ENCODE results near the gene ORAI3. TPM values are rescaled to one million over a fixed set of nuclear protein-coding genes. Genes with fewer than 3 reads are reported as not detected.

ORAI3 gene
- total and polyA plus RNA-seq, 2 of the 13 experiments (the other 11 are each of a cell fraction or from before 2014, with no cell fraction given): 11.4 to 32.0 TPM

DNA sequence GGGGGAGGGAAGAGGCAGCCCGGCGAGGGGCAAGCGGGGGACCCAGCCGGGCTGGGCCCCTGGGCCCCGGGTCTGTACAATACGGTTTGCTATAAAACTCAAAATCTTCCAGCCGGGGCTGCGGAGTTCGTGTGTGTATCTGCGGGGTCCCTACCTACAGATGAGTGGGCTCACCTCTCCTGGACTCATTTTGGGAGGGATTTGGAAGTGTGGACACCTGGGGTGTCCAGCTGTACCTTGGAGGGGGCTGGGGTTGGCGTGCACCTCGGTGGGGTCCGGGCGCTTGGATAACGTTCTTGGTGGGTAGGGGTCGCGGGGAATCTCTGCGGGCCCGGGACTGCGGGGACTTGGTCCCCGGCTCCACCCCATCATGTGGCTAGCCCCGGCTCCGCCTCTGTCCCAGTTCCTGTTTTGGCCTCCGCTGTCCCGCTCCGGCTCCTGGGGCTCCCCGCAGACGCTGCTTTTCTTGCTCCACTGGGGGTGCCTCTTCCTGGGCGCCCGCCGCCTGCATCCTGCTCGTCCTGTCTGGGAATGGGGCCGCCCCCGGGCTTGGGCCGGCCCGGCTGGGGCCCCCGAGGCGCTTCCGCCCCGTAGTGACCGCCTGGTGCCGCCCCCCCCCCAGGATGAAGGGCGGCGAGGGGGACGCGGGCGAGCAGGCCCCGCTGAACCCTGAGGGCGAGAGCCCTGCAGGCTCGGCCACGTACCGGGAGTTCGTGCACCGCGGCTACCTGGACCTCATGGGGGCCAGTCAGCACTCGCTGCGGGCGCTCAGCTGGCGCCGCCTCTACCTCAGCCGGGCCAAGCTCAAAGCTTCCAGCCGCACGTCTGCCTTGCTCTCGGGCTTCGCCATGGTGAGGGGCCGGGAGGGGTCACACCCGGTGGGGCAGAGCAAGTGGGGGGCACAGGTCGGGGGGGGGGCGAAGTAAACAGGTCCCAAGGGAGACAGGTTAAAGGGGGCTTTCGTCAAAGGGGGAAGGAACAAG lies at the start of gene ORAI3 (continued):
- TF ChIP-seq FOXA3 (CRISPR knock-in tag; IDR thresholded peaks at IDR 0.05): no peak
- 0 out of 2 replicates have a peak, but pooled peaks have one; percentile 12 for TF ChIP-seq SOX13 (IDR thresholded peaks at IDR 0.05)
- no peak for TF ChIP-seq SOX13 (CRISPR knock-in tag; conservative IDR thresholded peaks at IDR 0.05 in 1 of 2, IDR thresholded peaks at IDR 0.05 in 1 of 2)
- TF ChIP-seq, protein P1, sequence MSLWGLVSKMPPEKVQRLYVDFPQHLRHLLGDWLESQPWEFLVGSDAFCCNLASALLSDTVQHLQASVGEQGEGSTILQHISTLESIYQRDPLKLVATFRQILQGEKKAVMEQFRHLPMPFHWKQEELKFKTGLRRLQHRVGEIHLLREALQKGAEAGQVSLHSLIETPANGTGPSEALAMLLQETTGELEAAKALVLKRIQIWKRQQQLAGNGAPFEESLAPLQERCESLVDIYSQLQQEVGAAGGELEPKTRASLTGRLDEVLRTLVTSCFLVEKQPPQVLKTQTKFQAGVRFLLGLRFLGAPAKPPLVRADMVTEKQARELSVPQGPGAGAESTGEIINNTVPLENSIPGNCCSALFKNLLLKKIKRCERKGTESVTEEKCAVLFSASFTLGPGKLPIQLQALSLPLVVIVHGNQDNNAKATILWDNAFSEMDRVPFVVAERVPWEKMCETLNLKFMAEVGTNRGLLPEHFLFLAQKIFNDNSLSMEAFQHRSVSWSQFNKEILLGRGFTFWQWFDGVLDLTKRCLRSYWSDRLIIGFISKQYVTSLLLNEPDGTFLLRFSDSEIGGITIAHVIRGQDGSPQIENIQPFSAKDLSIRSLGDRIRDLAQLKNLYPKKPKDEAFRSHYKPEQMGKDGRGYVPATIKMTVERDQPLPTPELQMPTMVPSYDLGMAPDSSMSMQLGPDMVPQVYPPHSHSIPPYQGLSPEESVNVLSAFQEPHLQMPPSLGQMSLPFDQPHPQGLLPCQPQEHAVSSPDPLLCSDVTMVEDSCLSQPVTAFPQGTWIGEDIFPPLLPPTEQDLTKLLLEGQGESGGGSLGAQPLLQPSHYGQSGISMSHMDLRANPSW (CRISPR knock-in tag; IDR thresholded peaks at IDR 0.05; ENCODE audit: borderline replicate concordance): peak; percentile 78; the same call in 1 of the 2 replicates
- no peak for TF ChIP-seq KDM1A (CRISPR knock-in tag; IDR thresholded peaks at IDR 0.05)
- no peak for TF ChIP-seq NR3C1 (CRISPR knock-in tag; IDR thresholded peaks at IDR 0.05)
- TF ChIP-seq ZBTB1 (CRISPR knock-in tag; IDR thresholded peaks at IDR 0.05; ENCODE audit: borderline replicate concordance): no peak; the same call in 1 of the 2 replicates
- TF ChIP-seq, protein P2, sequence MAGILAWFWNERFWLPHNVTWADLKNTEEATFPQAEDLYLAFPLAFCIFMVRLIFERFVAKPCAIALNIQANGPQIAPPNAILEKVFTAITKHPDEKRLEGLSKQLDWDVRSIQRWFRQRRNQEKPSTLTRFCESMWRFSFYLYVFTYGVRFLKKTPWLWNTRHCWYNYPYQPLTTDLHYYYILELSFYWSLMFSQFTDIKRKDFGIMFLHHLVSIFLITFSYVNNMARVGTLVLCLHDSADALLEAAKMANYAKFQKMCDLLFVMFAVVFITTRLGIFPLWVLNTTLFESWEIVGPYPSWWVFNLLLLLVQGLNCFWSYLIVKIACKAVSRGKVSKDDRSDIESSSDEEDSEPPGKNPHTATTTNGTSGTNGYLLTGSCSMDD (CRISPR knock-in tag; IDR thresholded peaks at IDR 0.05): no peak
- peak; percentile 32 for TF ChIP-seq YY1 (IDR thresholded peaks at IDR 0.05; ENCODE audit: insufficient read depth, insufficient replicate concordance, low read depth, low read length)
- TF ChIP-seq, protein P3, sequence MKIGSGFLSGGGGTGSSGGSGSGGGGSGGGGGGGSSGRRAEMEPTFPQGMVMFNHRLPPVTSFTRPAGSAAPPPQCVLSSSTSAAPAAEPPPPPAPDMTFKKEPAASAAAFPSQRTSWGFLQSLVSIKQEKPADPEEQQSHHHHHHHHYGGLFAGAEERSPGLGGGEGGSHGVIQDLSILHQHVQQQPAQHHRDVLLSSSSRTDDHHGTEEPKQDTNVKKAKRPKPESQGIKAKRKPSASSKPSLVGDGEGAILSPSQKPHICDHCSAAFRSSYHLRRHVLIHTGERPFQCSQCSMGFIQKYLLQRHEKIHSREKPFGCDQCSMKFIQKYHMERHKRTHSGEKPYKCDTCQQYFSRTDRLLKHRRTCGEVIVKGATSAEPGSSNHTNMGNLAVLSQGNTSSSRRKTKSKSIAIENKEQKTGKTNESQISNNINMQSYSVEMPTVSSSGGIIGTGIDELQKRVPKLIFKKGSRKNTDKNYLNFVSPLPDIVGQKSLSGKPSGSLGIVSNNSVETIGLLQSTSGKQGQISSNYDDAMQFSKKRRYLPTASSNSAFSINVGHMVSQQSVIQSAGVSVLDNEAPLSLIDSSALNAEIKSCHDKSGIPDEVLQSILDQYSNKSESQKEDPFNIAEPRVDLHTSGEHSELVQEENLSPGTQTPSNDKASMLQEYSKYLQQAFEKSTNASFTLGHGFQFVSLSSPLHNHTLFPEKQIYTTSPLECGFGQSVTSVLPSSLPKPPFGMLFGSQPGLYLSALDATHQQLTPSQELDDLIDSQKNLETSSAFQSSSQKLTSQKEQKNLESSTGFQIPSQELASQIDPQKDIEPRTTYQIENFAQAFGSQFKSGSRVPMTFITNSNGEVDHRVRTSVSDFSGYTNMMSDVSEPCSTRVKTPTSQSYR (CRISPR knock-in tag; IDR thresholded peaks at IDR 0.05; ENCODE audit: borderline replicate concordance): no peak; the same call in 1 of the 2 replicates
- no peak for TF ChIP-seq CCAR2 (optimal IDR thresholded peaks at IDR 0.05; ENCODE audit: low read depth, low read length)
- no peak; the same call in 1 of the 2 replicates for TF ChIP-seq SPEN (CRISPR knock-in tag; IDR thresholded peaks at IDR 0.05; ENCODE audit: low read depth)
- no peak for TF ChIP-seq ZZZ3 (CRISPR knock-in tag; IDR thresholded peaks at IDR 0.05; ENCODE audit: borderline replicate concordance)
- TF ChIP-seq, protein P4, sequence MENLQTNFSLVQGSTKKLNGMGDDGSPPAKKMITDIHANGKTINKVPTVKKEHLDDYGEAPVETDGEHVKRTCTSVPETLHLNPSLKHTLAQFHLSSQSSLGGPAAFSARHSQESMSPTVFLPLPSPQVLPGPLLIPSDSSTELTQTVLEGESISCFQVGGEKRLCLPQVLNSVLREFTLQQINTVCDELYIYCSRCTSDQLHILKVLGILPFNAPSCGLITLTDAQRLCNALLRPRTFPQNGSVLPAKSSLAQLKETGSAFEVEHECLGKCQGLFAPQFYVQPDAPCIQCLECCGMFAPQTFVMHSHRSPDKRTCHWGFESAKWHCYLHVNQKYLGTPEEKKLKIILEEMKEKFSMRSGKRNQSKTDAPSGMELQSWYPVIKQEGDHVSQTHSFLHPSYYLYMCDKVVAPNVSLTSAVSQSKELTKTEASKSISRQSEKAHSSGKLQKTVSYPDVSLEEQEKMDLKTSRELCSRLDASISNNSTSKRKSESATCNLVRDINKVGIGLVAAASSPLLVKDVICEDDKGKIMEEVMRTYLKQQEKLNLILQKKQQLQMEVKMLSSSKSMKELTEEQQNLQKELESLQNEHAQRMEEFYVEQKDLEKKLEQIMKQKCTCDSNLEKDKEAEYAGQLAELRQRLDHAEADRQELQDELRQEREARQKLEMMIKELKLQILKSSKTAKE (CRISPR knock-in tag; IDR thresholded peaks at IDR 0.05; ENCODE audit: borderline replicate concordance): no peak
- TF ChIP-seq RELA (CRISPR knock-in tag; IDR thresholded peaks at IDR 0.05): no peak
- TF ChIP-seq CEBPB (IDR thresholded peaks at IDR 0.05; ENCODE audit: borderline replicate concordance, low read depth, low read length): no peak
- peak; percentile 45 for TF ChIP-seq XRCC5 (optimal IDR thresholded peaks at IDR 0.05; ENCODE audit: low read length)
- TF ChIP-seq ZNF383 (CRISPR knock-in tag; IDR thresholded peaks at IDR 0.05; ENCODE audit: borderline replicate concordance): no peak
- TF ChIP-seq SIN3A (IDR thresholded peaks at IDR 0.05; ENCODE audit: borderline replicate concordance, low read depth, low read length): peak; percentile 31; the same call in 1 of the 2 replicates
- TF ChIP-seq POLR2A (IDR thresholded peaks at IDR 0.05; ENCODE audit: insufficient read depth in 1 of 2, low read depth in 2 of 2, low read length in 2 of 2): 0 out of 4 replicates have a peak, but pooled peaks of 1 of the 2 experiments have one; percentile 20
